ENCODE measurements around the gene FSIP2. TPM values are rescaled to one million over a fixed set of nuclear protein-coding genes. Genes with fewer than 3 reads are reported as not detected.

Gene FSIP2
- total and polyA plus RNA-seq, 2 donors (not counting 3 experiments of a cell fraction or from before 2014, with no cell fraction given): 0.04 to 0.24 TPM

DNA sequence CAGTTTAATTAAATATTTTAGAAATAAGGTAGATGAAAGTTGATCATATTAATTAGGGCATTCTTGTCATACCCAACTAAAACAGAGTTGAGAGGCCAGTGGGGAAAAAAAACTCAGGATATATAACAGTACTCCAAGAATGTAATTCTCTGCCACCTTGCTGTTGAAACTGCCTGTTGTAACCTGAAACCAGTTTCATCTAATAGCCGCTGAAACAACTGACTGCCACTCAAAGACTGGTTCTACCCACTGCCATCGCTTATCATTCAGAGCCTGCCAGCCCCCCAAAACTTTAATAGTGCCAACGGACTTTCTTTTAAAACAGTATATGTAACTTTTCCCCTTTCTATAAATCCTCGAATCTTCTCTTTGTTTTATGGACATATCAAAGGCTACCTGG is 37.7 kb upstream of the FSIP2 start:
- Histone ChIP-seq H3K4me3 (replicated peaks in 1 of 3; ENCODE audit: insufficient read depth in 1 of 3, low read depth in 1 of 3, low read length in 3 of 3) (no peak overlapping the region), H3K27me3 (ENCODE audit: control insufficient read depth in 2 of 2, insufficient read depth in 2 of 2, low read length in 2 of 2) (no peaks in the 10 kb centered on the region), H3K4me1 (ENCODE audit: control insufficient read depth, extremely low read depth, insufficient read depth, low read length) (no peaks in the 10 kb centered on the region), H4K20me1 (replicated peaks; ENCODE audit: control insufficient read depth, extremely low read depth, insufficient read depth, low read length) (no peaks in the 10 kb centered on the region), H3K27ac (ENCODE audit: insufficient read depth, low read depth, low read length) (no peak overlapping the region), H3K9ac (replicated peaks; ENCODE audit: extremely low read depth, insufficient read depth, low read length) (no peak overlapping the region), H3K36me3 (ENCODE audit: control insufficient read depth in 2 of 2, extremely low read depth in 1 of 2, insufficient read depth in 2 of 2, low read length in 2 of 2) (no peaks in the 10 kb centered on the region), H3K79me2 (ENCODE audit: control insufficient read depth, insufficient read depth, low read length) (no peaks in the 10 kb centered on the region), H3K4me2 (ENCODE audit: insufficient read depth, low read length) (no peak overlapping the region), H2AFZ (ENCODE audit: low read depth, low read length) (no peak overlapping the region), H3K9me1 (replicated peaks; ENCODE audit: control insufficient read depth, extremely low read depth, insufficient read depth, low read length) (no peaks in the 10 kb centered on the region), H3K9me3 (replicated peaks; ENCODE audit: control insufficient read depth, insufficient read depth, low read length) (no peaks in the 10 kb centered on the region)
- dilution Hi-C loops (cut with MboI; ENCODE audit: extremely low pct_ligation_motif_present, low sequenced_read_pairs) (no loop called here), intact Hi-C loops (cut with micrococcal nuclease) (no loop called here)
- FAIRE-seq (no peak), DNase-seq (ENCODE audit: low read depth, low spot score) (no peak)
- no TSS peak for BruUV-seq (replicated peaks)
- CTCF ChIA-PET: no interaction called here
- POLR2A ChIA-PET: no interaction called here
- TF ChIP-seq, protein P1, sequence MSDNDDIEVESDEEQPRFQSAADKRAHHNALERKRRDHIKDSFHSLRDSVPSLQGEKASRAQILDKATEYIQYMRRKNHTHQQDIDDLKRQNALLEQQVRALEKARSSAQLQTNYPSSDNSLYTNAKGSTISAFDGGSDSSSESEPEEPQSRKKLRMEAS (IDR thresholded peaks at IDR 0.05; ENCODE audit: insufficient read depth, insufficient read length): no peak
- TF ChIP-seq GATA2 (IDR thresholded peaks at IDR 0.05; ENCODE audit: insufficient read depth, insufficient read length, low read depth, low read length) (no peak), POLR2A (IDR thresholded peaks at IDR 0.05; ENCODE audit: low read depth, low read length) (no peak), JUN (IDR thresholded peaks at IDR 0.05; ENCODE audit: borderline replicate concordance, insufficient read depth, insufficient read length, low read depth) (no peak), MYC (IDR thresholded peaks at IDR 0.05; ENCODE audit: low read depth, low read length) (no peak), CTCF (IDR thresholded peaks at IDR 0.05; ENCODE audit: extremely low read depth in 1 of 2, insufficient read depth in 1 of 2, low read depth in 1 of 2, low read length in 2 of 2) (no peak), FOS (IDR thresholded peaks at IDR 0.05; ENCODE audit: borderline replicate concordance, insufficient read depth, low read length) (no peak), POLR2AphosphoS5 (IDR thresholded peaks at IDR 0.05; ENCODE audit: insufficient read depth, low read depth, low read length) (no peak), EZH2 (IDR thresholded peaks at IDR 0.05; ENCODE audit: borderline replicate concordance, low read depth, low read length, severe bottlenecking) (no peak)

Data from endothelial cell of umbilical vein (primary cell).